ENCODE measurements around the gene TSSK3. TPM values are rescaled to one million over a fixed set of nuclear protein-coding genes. Genes with fewer than 3 reads are reported as not detected.

The TSSK3 gene
- total and polyA plus RNA-seq, 4 donors = 0.14 to 0.50 TPM; not detected in 2

DNA sequence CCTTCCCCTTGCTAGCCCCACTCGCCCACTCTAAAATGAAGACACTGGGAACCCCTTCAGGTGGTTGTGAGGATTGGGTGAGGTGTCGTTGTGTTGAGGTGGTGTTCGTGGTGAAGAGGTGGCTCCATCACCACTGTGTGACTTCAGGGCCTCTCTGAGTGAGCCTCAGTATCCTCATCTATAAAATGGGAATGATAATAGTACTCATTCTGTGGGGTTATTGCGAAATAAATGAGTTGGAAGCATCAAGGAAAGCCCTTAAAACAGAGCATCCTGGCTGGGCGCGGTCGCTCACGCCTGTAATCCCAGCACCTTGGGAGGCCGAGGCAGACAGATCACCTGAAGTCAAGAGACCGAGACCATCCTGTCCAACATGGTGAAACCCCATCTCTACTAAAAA is 19.6 kb upstream of the TSSK3 start:
- no peak overlapping the region for H3K9ac ChIP-seq (ENCODE audit: low read depth in 1 of 2, low read length in 2 of 2)
- H3K4me3 ChIP-seq (ENCODE audit: low read depth in 1 of 3, low read length in 3 of 3) = no peak overlapping the region
- no peak for TF ChIP-seq GABPA (IDR thresholded peaks at IDR 0.05 in 1 of 2, conservative IDR thresholded peaks at IDR 0.05 in 1 of 2)
- TF ChIP-seq RAD21 (IDR thresholded peaks at IDR 0.05) = no peak
- TF ChIP-seq EGR1 (IDR thresholded peaks at IDR 0.05; ENCODE audit: low read depth in 2 of 2) = no peak
- no peak for TF ChIP-seq NR2F2 (IDR thresholded peaks at IDR 0.05)
- TF ChIP-seq JUND (IDR thresholded peaks at IDR 0.05) = no peak
- no peak for TF ChIP-seq HNF4A (conservative IDR thresholded peaks at IDR 0.05)
- no peak for TF ChIP-seq ATF3 (IDR thresholded peaks at IDR 0.05)
- TF ChIP-seq FOXA2 (IDR thresholded peaks at IDR 0.05) = no peak
- TF ChIP-seq SP1 (IDR thresholded peaks at IDR 0.05) = no peak
- no peak for TF ChIP-seq HNF4G (IDR thresholded peaks at IDR 0.05)
- TF ChIP-seq REST (IDR thresholded peaks at IDR 0.05) = no peak
- TF ChIP-seq, protein P1, sequence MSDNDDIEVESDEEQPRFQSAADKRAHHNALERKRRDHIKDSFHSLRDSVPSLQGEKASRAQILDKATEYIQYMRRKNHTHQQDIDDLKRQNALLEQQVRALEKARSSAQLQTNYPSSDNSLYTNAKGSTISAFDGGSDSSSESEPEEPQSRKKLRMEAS (IDR thresholded peaks at IDR 0.05) = no peak
- TF ChIP-seq, protein P2, sequence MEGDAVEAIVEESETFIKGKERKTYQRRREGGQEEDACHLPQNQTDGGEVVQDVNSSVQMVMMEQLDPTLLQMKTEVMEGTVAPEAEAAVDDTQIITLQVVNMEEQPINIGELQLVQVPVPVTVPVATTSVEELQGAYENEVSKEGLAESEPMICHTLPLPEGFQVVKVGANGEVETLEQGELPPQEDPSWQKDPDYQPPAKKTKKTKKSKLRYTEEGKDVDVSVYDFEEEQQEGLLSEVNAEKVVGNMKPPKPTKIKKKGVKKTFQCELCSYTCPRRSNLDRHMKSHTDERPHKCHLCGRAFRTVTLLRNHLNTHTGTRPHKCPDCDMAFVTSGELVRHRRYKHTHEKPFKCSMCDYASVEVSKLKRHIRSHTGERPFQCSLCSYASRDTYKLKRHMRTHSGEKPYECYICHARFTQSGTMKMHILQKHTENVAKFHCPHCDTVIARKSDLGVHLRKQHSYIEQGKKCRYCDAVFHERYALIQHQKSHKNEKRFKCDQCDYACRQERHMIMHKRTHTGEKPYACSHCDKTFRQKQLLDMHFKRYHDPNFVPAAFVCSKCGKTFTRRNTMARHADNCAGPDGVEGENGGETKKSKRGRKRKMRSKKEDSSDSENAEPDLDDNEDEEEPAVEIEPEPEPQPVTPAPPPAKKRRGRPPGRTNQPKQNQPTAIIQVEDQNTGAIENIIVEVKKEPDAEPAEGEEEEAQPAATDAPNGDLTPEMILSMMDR (IDR thresholded peaks at IDR 0.05; ENCODE audit: low read depth, low read length, missing input control) = no peak
- no peak overlapping the region for H3K27ac ChIP-seq (ENCODE audit: low read depth in 1 of 2, low read length in 2 of 2)
- no peaks in the 10 kb centered on the region for H3K27me3 ChIP-seq (ENCODE audit: control insufficient read depth in 4 of 4, insufficient read depth in 4 of 4, low read length in 3 of 4)
- peaks cover 0 to 4% (median 2%) of the 10 kb centered on the region in 4 donors for H3K4me1 ChIP-seq (ENCODE audit: control insufficient read depth in 4 of 4, insufficient read depth in 4 of 4, low read length in 3 of 4)
- 95% methylated on average over 10 of the region's 10 CpGs for WGBS
- no peak for DNase-seq (ENCODE audit: low spot score)
- H3K36me3 ChIP-seq (ENCODE audit: control insufficient read depth in 4 of 4, insufficient read depth in 3 of 4, low read depth in 1 of 4, low read length in 3 of 4) = no peaks in the 10 kb centered on the region
- H3K9me3 ChIP-seq (ENCODE audit: control insufficient read depth in 4 of 4, low read length in 3 of 4) = no peaks in the 10 kb centered on the region

DNA sequence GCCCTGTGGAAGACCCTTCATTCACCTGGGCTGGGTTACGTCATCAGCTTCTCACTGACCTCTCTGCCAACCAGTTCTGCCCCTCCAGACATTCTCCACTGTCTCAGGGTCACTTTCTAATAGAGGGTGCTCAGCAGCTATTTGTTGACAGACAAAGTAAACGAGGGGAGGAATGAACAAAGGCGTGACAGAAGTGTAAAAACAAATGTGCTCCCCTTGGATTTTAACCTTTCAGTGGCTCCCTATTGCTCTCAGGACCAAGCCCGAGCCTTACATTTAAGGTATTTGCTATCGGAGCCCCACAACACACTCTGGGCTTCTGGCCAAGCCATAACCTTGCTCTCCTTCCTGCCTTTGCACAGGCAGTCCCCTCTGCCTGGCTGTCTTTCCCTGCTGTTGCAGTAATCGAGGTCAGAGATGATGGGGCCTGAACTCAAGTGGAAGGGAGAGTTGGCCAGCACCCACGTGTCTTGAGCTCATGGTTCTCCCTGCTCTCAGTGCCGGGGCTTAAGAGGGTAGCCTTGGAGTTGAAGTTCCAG is 17.0 kb upstream of the TSSK3 start:
- Histone ChIP-seq H3K27ac (ENCODE audit: low read depth in 1 of 2, low read length in 2 of 2) (no peak overlapping the region), H3K9ac (ENCODE audit: low read depth in 1 of 2, low read length in 2 of 2) (no peak overlapping the region), H3K27me3 (ENCODE audit: control insufficient read depth in 4 of 4, insufficient read depth in 4 of 4, low read length in 3 of 4) (no peaks in the 10 kb centered on the region), H3K4me1 (ENCODE audit: control insufficient read depth in 4 of 4, insufficient read depth in 4 of 4, low read length in 3 of 4) (peaks cover 0 to 8% (median 5%) of the 10 kb centered on the region in 4 donors), H3K9me3 (ENCODE audit: control insufficient read depth in 4 of 4, low read length in 3 of 4) (no peaks in the 10 kb centered on the region), H3K4me3 (ENCODE audit: low read depth in 1 of 3, low read length in 3 of 3) (no peak overlapping the region), H3K36me3 (ENCODE audit: control insufficient read depth in 4 of 4, insufficient read depth in 3 of 4, low read depth in 1 of 4, low read length in 3 of 4) (no peaks in the 10 kb centered on the region)
- 43% methylated on average over 8 of the region's 8 CpGs for WGBS
- TF ChIP-seq NR2F2 (IDR thresholded peaks at IDR 0.05) = peak; percentile 70
- peak in 1 of 2 donors; percentile 26 for TF ChIP-seq RXRA (IDR thresholded peaks at IDR 0.05)
- TF ChIP-seq ATF3 (IDR thresholded peaks at IDR 0.05) = no peak
- peak in 1 of 2 donors; percentile 10 for TF ChIP-seq RAD21 (IDR thresholded peaks at IDR 0.05)
- DNase-seq (ENCODE audit: low spot score) = no peak
